Measurements from ENCODE around the gene INSIG1. TPM values are rescaled to one million over a fixed set of nuclear protein-coding genes. Genes with fewer than 3 reads are reported as not detected.

INSIG1 gene
- total RNA-seq, 1 donor from 2014 or later, result 38.2 TPM

DNA sequence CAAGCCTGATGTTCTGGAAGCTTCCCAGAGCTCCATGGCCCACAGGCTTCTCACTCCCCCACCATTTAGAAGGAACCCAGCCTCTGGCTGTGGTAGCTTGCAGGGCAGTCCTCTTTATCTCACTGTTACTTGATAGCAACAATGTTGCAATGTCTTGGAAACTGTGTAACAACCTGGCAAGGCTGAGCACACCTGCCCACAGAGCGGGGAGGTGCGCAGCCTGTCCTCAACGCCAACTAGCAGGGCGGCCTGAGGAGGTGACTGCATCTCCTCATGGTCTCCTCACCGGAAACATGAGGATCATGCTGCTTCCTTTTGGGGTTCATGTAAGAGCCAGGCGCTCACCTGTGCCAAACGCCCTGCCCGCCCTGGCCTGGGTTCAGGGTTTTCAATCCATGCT, 43.7 kb upstream of the INSIG1 start:
- H3K36me3 Mint-ChIP-seq, result no peaks in the 10 kb centered on the region
- TF ChIP-seq, protein P1, sequence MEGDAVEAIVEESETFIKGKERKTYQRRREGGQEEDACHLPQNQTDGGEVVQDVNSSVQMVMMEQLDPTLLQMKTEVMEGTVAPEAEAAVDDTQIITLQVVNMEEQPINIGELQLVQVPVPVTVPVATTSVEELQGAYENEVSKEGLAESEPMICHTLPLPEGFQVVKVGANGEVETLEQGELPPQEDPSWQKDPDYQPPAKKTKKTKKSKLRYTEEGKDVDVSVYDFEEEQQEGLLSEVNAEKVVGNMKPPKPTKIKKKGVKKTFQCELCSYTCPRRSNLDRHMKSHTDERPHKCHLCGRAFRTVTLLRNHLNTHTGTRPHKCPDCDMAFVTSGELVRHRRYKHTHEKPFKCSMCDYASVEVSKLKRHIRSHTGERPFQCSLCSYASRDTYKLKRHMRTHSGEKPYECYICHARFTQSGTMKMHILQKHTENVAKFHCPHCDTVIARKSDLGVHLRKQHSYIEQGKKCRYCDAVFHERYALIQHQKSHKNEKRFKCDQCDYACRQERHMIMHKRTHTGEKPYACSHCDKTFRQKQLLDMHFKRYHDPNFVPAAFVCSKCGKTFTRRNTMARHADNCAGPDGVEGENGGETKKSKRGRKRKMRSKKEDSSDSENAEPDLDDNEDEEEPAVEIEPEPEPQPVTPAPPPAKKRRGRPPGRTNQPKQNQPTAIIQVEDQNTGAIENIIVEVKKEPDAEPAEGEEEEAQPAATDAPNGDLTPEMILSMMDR (conservative IDR thresholded peaks at IDR 0.05), result no peak
- H3K9me3 Mint-ChIP-seq, result no peaks in the 10 kb centered on the region

DNA sequence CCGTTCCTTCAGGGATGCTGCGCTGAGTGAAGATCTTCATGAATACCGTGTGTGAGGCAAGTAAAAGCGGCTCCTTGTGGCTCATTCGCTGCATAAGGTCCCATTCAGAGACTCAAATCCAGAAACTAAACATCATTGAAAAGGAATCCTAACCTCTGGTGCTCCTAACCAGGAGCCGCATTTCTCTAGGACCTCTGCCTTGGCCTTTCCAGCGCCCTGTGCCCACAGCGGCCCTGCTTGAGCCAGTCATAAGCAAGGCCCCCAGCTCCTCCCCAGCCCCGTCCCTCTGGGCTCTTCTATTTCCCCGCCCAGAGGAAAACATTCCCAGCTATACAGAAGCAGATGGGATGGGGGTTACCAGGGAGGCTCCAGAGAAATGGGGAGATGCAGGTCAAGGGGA, 42.6 kb upstream of the INSIG1 start:
- no peak for DNase-seq (ENCODE audit: extremely low spot score, unreplicated experiment)
- H3K27ac Mint-ChIP-seq, result no peak overlapping the region
- no peaks in the 10 kb centered on the region for H3K27me3 Mint-ChIP-seq
- peaks cover 31% of the 10 kb centered on the region for H3K4me1 Mint-ChIP-seq (ENCODE audit: unreplicated experiment)
- TF ChIP-seq, protein P1 (conservative IDR thresholded peaks at IDR 0.05), result no peak
- H3K9me3 Mint-ChIP-seq, result no peaks in the 10 kb centered on the region
- H3K36me3 Mint-ChIP-seq, result no peaks in the 10 kb centered on the region
- H3K4me3 Mint-ChIP-seq, result no peak overlapping the region

More for the DNA sequence above, 43.7 kb upstream of the INSIG1 start:
- Mint-ChIP-seq H3K4me3 (no peak overlapping the region), H3K27ac (no peak overlapping the region), H3K27me3 (no peaks in the 10 kb centered on the region), H3K4me1 (ENCODE audit: unreplicated experiment) (peaks cover 31% of the 10 kb centered on the region)
- DNase-seq (ENCODE audit: extremely low spot score, unreplicated experiment), result no peak

DNA sequence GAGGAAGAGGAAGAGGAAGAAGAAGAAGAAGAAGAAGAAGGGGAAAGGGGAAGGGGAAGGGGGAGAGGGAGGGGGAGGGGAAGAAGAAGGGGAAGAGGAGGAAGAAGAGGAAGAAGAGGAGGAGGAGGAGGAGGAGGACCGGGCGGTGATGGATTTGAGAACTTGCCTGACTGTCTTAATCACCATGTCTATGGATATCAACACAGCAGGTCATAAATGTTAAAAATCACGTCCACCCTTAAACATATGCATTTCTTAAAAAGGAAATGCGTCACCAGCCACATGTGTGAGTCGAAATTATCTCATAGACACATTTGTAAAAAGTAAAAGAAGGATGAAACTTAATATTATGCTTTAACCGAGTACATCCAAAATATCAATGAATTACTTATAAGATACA, 42.1 kb upstream of the INSIG1 start:
- Mint-ChIP-seq H3K27ac (no peak overlapping the region), H3K4me3 (no peak overlapping the region), H3K4me1 (ENCODE audit: unreplicated experiment) (peaks cover 35% of the 10 kb centered on the region), H3K36me3 (no peaks in the 10 kb centered on the region), H3K9me3 (no peaks in the 10 kb centered on the region), H3K27me3 (no peaks in the 10 kb centered on the region)
- TF ChIP-seq, protein P1 (conservative IDR thresholded peaks at IDR 0.05), result no peak
- DNase-seq (ENCODE audit: extremely low spot score, unreplicated experiment), result no peak

DNA sequence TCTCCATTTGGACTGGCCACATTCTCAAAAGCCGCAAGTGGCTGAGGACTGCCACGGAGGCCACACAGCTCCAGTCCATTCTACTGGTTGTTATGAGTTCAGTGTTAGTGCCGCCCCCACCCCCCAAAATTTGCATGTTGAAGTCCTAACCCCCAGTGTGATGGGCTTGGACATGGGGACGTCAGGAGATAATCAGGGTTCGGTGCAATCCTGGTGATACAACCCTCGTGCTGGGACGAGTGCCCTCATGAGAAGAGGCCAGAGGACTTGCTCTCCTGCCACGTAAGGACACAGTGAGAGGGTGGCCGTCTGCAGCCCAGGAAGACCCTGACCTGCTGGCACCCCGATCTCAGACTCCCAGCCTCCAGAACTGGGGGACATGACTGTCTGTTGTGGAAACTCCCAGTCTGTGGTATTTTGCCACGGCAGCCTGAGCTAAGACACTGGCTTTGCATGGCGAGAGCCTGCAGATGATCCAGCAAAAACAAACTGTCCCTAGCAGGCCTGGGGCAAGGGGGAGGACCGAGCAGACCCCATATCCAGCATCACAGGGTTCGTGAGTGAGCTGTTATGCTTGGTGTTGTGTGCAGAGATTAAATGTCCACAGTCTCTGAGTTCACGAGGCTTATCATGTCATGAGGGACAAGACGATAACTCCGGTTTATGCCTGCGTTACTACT, 41.5 kb upstream of the INSIG1 start:
- DNase-seq (ENCODE audit: extremely low spot score, unreplicated experiment), result no peak
- H3K36me3 Mint-ChIP-seq, result no peaks in the 10 kb centered on the region
- H3K4me1 Mint-ChIP-seq (ENCODE audit: unreplicated experiment), result peaks cover 32% of the 10 kb centered on the region
- no peak overlapping the region for H3K4me3 Mint-ChIP-seq
- no peaks in the 10 kb centered on the region for H3K9me3 Mint-ChIP-seq
- H3K27ac Mint-ChIP-seq, result no peak overlapping the region
- no peaks in the 10 kb centered on the region for H3K27me3 Mint-ChIP-seq
- TF ChIP-seq, protein P1 (conservative IDR thresholded peaks at IDR 0.05), result no peak

DNA sequence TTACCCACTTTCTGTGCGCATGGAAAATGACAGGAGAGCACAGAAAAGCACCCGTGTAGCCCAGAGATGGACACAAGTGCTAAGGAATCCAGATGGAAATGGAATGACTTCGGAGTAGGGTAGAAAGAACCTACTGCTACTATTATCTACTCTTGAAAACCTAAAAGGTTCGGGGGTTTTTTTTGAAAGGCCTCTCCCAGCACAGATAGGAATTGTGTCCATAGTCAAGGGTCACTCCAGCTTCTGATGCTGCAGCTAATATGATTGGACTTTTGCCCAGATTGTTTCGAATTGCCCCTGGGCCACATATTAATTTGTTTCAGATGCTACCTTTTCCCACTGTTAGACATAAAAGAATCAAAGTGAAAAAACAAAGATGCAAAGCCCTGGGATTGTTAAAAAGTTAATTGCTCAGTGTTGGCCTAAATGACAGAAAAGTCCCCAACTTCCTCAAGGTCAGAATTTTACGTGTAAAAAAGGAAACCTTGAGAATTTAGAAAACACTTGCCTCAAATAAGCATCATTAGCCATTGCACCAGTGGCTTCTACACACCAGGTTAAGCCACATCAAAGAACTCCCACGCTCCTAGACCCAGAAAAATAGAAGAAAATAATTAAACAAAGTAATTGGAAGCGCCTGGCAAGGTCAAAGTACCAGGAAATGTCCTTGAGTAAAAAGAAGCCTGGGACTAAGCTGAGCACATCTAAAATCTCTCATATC, 40.8 kb upstream of the INSIG1 start:
- peaks cover 29% of the 10 kb centered on the region for H3K4me1 Mint-ChIP-seq (ENCODE audit: unreplicated experiment)
- H3K27me3 Mint-ChIP-seq, result no peaks in the 10 kb centered on the region
- peak overlapping the region; percentile 17 for H3K27ac Mint-ChIP-seq
- H3K4me3 Mint-ChIP-seq, result no peak overlapping the region
- no peaks in the 10 kb centered on the region for H3K9me3 Mint-ChIP-seq
- no peaks in the 10 kb centered on the region for H3K36me3 Mint-ChIP-seq
- DNase-seq (ENCODE audit: extremely low spot score, unreplicated experiment), result no peak
- TF ChIP-seq, protein P1 (conservative IDR thresholded peaks at IDR 0.05), result no peak

Data from type B pancreatic cell (in vitro differentiated cells).